ENCODE data around the gene STX8. TPM values are rescaled to one million over a fixed set of nuclear protein-coding genes. Genes with fewer than 3 reads are reported as not detected.

Gene STX8
- polyA plus RNA-seq, 1 of the 3 experiments (the other 2 are of a cell fraction), result 51.3 TPM

- no peak overlapping the region for H3K9ac ChIP-seq
- no peaks in the 10 kb centered on the region for H4K20me1 ChIP-seq (ENCODE audit: insufficient read depth)
- no peaks in the 10 kb centered on the region for H3K36me3 ChIP-seq (replicated peaks in 1 of 2; ENCODE audit: control insufficient read depth in 1 of 2, insufficient read depth in 2 of 2, low read length in 1 of 2)
- no peak overlapping the region for H3K4me2 ChIP-seq
- H2AFZ ChIP-seq (ENCODE audit: low read depth), result no peak overlapping the region
- H3F3A ChIP-seq (replicated peaks; ENCODE audit: insufficient read depth), result no peaks in the 10 kb centered on the region
- POLR2A ChIA-PET, result no interaction called here
- H3K27ac ChIP-seq (ENCODE audit: low read depth in 2 of 2, low read length in 1 of 2), result no peak overlapping the region
- H3K27me3 ChIP-seq (ENCODE audit: insufficient read depth), result no peaks in the 10 kb centered on the region; the same call in 1 of the 2 replicates
- no peaks in the 10 kb centered on the region for H3K9me2 ChIP-seq
- CTCF ChIA-PET, result no interaction called here
- H3K4me3 ChIP-seq (ENCODE audit: low read depth in 2 of 2, low read length in 1 of 2), result no peak overlapping the region
- H3K79me2 ChIP-seq (ENCODE audit: insufficient read depth), result no peaks in the 10 kb centered on the region
- 40% methylated on average over 4 of the region's 5 CpGs for WGBS (ENCODE audit: low lambda C conversion rate)
- TF ChIP-seq SIN3A (IDR thresholded peaks at IDR 0.05; ENCODE audit: borderline replicate concordance, low read depth, low read length) (no peak), NFIC (IDR thresholded peaks at IDR 0.05; ENCODE audit: borderline replicate concordance) (no peak), RCOR1 (IDR thresholded peaks at IDR 0.05; ENCODE audit: low read length) (no peak), GABPA (IDR thresholded peaks at IDR 0.05; ENCODE audit: low read depth) (no peak), IRF3 (IDR thresholded peaks at IDR 0.05; ENCODE audit: low read depth, low read length) (no peak), ELF1 (IDR thresholded peaks at IDR 0.05) (no peak), TEAD4 (IDR thresholded peaks at IDR 0.05; ENCODE audit: borderline replicate concordance, insufficient read depth) (no peak), SMC3 (IDR thresholded peaks at IDR 0.05; ENCODE audit: low read depth, low read length) (no peak), YY1 (IDR thresholded peaks at IDR 0.05; ENCODE audit: low read depth) (no peak), CHD2 (IDR thresholded peaks at IDR 0.05; ENCODE audit: low read length, partially characterized antibody) (no peak), TAF1 (IDR thresholded peaks at IDR 0.05; ENCODE audit: borderline replicate concordance, low read depth, low read length) (no peak), RXRA (IDR thresholded peaks at IDR 0.05; ENCODE audit: borderline replicate concordance, low read depth) (no peak)
- DNase-seq, result no peak
- H3K9me3 ChIP-seq, result no peaks in the 10 kb centered on the region
- peaks cover 0 to 8% of the 10 kb centered on the region in 2 experiments; a peak in 1 of 4 replicates for H3K4me1 ChIP-seq (ENCODE audit: control insufficient read depth in 1 of 2, insufficient read depth in 2 of 2, low read depth in 1 of 2, low read length in 1 of 2)
Measured at GRCh38 chr17:9204637-9205329, 370.8 kb downstream of the STX8 start.

DNA sequence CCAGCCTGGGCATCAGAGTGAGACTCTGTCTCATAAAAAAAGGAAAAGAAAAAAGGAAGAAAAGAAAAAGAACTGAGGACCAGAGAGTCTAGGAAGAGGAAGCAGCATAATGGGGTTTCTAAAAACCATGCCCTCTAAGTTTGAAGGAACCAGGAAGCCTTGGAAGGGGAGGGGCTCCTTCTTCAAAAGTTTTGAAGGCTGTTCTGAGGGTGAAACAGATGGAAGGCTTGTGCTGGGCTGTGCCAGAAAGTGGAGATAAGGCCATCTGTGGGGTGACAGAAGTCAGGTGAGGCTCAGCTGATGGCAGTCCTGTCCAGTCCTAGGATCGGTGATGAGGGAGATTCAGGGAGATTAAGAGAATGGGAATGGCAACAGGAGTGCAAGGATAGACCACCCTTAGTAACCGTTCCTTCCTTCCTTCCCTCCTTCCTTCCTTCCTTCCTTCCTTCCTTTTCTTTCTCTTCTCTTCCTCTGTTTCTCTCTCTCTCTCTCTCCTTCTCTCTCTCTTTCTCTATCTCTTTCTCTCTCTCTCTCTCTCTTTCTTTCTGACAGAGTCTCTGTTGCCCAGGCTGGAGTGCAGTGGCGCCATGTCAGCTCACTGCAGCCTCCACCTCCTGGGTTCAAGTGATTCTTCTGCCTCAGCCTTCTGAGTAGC is 371.7 kb downstream of the STX8 start:
- no peaks in the 10 kb centered on the region for H3K36me3 ChIP-seq (replicated peaks in 1 of 2; ENCODE audit: control insufficient read depth in 1 of 2, insufficient read depth in 2 of 2, low read length in 1 of 2)
- DNase-seq, result no peak
- no peak for TF ChIP-seq FOSL2 (IDR thresholded peaks at IDR 0.05; ENCODE audit: borderline replicate concordance, low read depth)
- TF ChIP-seq, protein P1, sequence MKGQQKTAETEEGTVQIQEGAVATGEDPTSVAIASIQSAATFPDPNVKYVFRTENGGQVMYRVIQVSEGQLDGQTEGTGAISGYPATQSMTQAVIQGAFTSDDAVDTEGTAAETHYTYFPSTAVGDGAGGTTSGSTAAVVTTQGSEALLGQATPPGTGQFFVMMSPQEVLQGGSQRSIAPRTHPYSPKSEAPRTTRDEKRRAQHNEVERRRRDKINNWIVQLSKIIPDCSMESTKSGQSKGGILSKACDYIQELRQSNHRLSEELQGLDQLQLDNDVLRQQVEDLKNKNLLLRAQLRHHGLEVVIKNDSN (IDR thresholded peaks at IDR 0.05; ENCODE audit: borderline replicate concordance, low read depth), result no peak
- no peak for TF ChIP-seq RCOR1 (IDR thresholded peaks at IDR 0.05; ENCODE audit: low read length)
- no peak for TF ChIP-seq MAX (IDR thresholded peaks at IDR 0.05; ENCODE audit: low read depth)
- TF ChIP-seq EP300 (IDR thresholded peaks at IDR 0.05; ENCODE audit: borderline replicate concordance in 1 of 2, low read depth in 1 of 2, low read length in 1 of 2), result no peak
- TF ChIP-seq, protein P2, sequence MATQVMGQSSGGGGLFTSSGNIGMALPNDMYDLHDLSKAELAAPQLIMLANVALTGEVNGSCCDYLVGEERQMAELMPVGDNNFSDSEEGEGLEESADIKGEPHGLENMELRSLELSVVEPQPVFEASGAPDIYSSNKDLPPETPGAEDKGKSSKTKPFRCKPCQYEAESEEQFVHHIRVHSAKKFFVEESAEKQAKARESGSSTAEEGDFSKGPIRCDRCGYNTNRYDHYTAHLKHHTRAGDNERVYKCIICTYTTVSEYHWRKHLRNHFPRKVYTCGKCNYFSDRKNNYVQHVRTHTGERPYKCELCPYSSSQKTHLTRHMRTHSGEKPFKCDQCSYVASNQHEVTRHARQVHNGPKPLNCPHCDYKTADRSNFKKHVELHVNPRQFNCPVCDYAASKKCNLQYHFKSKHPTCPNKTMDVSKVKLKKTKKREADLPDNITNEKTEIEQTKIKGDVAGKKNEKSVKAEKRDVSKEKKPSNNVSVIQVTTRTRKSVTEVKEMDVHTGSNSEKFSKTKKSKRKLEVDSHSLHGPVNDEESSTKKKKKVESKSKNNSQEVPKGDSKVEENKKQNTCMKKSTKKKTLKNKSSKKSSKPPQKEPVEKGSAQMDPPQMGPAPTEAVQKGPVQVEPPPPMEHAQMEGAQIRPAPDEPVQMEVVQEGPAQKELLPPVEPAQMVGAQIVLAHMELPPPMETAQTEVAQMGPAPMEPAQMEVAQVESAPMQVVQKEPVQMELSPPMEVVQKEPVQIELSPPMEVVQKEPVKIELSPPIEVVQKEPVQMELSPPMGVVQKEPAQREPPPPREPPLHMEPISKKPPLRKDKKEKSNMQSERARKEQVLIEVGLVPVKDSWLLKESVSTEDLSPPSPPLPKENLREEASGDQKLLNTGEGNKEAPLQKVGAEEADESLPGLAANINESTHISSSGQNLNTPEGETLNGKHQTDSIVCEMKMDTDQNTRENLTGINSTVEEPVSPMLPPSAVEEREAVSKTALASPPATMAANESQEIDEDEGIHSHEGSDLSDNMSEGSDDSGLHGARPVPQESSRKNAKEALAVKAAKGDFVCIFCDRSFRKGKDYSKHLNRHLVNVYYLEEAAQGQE (IDR thresholded peaks at IDR 0.05; ENCODE audit: low read depth, low read length), result no peak
- no peak for TF ChIP-seq SMC3 (IDR thresholded peaks at IDR 0.05; ENCODE audit: low read depth, low read length)
- no peak for TF ChIP-seq NRF1 (IDR thresholded peaks at IDR 0.05; ENCODE audit: low read depth, low read length)
- no peak for TF ChIP-seq SIN3A (IDR thresholded peaks at IDR 0.05; ENCODE audit: borderline replicate concordance, low read depth, low read length)
- no peak for TF ChIP-seq USF2 (IDR thresholded peaks at IDR 0.05; ENCODE audit: borderline replicate concordance, low read depth, low read length)
- TF ChIP-seq YY1 (IDR thresholded peaks at IDR 0.05; ENCODE audit: low read depth), result no peak
- no peak for TF ChIP-seq ELF1 (IDR thresholded peaks at IDR 0.05)
- no peak overlapping the region for H3K9ac ChIP-seq
- no peaks in the 10 kb centered on the region for H4K20me1 ChIP-seq (ENCODE audit: insufficient read depth)
- POLR2A ChIA-PET, result no interaction called here
- no peaks in the 10 kb centered on the region; the same call in 1 of the 2 replicates for H3K27me3 ChIP-seq (ENCODE audit: insufficient read depth)
- CTCF ChIA-PET, result no interaction called here
- H3K9me3 ChIP-seq, result no peaks in the 10 kb centered on the region
- H3K79me2 ChIP-seq (ENCODE audit: insufficient read depth), result no peaks in the 10 kb centered on the region
- no peaks in the 10 kb centered on the region for H3K9me2 ChIP-seq
- no peak overlapping the region for H3K27ac ChIP-seq (ENCODE audit: low read depth in 2 of 2, low read length in 1 of 2)
- peaks cover 0 to 8% of the 10 kb centered on the region in 2 experiments; a peak in 1 of 4 replicates for H3K4me1 ChIP-seq (ENCODE audit: control insufficient read depth in 1 of 2, insufficient read depth in 2 of 2, low read depth in 1 of 2, low read length in 1 of 2)
- H3F3A ChIP-seq (replicated peaks; ENCODE audit: insufficient read depth), result no peaks in the 10 kb centered on the region
- H3K4me2 ChIP-seq, result no peak overlapping the region
- no peak overlapping the region for H3K4me3 ChIP-seq (ENCODE audit: low read depth in 2 of 2, low read length in 1 of 2)
- H2AFZ ChIP-seq (ENCODE audit: low read depth), result no peak overlapping the region
- WGBS (ENCODE audit: low lambda C conversion rate), result 43% methylated on average over 3 of the region's 3 CpGs

Data from SK-N-SH (cell line).